DOHH2 (cell line): ENCODE data around the gene CATSPER3.
A peak's percentile ranks its signal among the peaks of the same experiment; 100 is the strongest.
"Not testable (repeated sequence)": the region's sequence is repeated elsewhere in the genome, so short reads cannot be mapped to it uniquely, and the experiment has no call there.

Source experiments
- H3F3A ChIP-seq: fragments of 200-600 bp; sonication (generic), shearing (Covaris generic); 2 replicates; pipeline ENCODE4 v1.6.0; 2016; ENCODE audit warnings: antibody characterized with exemption, mild to moderate bottlenecking; ENCODE audit not compliant: control insufficient read depth, insufficient read depth
- H3K27ac ChIP-seq: fragments of 200-600 bp; sonication (generic); 2 replicates; pipeline ENCODE4 v1.5.1; 2014; ENCODE audit warnings: low read depth, mild to moderate bottlenecking, low read length, moderate library complexity
- H3K27me3 ChIP-seq: fragments of 200-600 bp; sonication (generic); 2 replicates; pipeline ENCODE4 v1.6.1; 2014; ENCODE audit warnings: mild to moderate bottlenecking, low read length, mixed read lengths; ENCODE audit not compliant: control insufficient read depth
- H3K36me3 ChIP-seq: fragments of 200-600 bp; sonication (generic); 2 replicates; pipeline ENCODE4 v1.6.1; 2014; ENCODE audit warnings: mild to moderate bottlenecking, low read length, moderate library complexity, mixed read lengths; ENCODE audit not compliant: control insufficient read depth
- H3K4me1 ChIP-seq: fragments of 200-600 bp; sonication (generic); 2 replicates; pipeline ENCODE4 v1.6.1; 2014; ENCODE audit warnings: mild to moderate bottlenecking, low read length, mixed read lengths; ENCODE audit not compliant: control insufficient read depth
- H3K4me2 ChIP-seq: fragments of 200-600 bp; sonication (generic); 2 replicates; pipeline ENCODE4 v1.6.0; 2014; ENCODE audit warnings: mild to moderate bottlenecking, low read length, moderate library complexity
- H3K4me3 ChIP-seq: fragments of 200-600 bp; sonication (generic); 2 replicates; pipeline ENCODE4 v1.5.1; 2014; ENCODE audit warnings: mild to moderate bottlenecking, low read length, mixed read lengths
- H3K79me2 ChIP-seq: fragments of 200-600 bp; sonication (generic); 2 replicates; pipeline ENCODE4 v1.6.1; 2014; ENCODE audit warnings: mild to moderate bottlenecking, low read length, mixed read lengths; ENCODE audit not compliant: control insufficient read depth
- H3K9me2 ChIP-seq: fragments of 200-600 bp; sonication (generic); replicated peaks from 2 replicates; pipeline ENCODE4 v1.6.1; 2014; ENCODE audit warnings: mild to moderate bottlenecking, low read length, mixed read lengths; ENCODE audit not compliant: control insufficient read depth
- H3K9me3 ChIP-seq: fragments of 200-600 bp; sonication (generic); 2 replicates; pipeline ENCODE4 v1.6.1; 2014; ENCODE audit warnings: antibody characterized with exemption, low read length, mixed read lengths; ENCODE audit not compliant: control insufficient read depth, insufficient read depth
- H4K20me1 ChIP-seq: fragments of 200-600 bp; sonication (generic); 2 replicates; pipeline ENCODE4 v1.6.0; 2014; ENCODE audit warnings: low read depth, mild to moderate bottlenecking, antibody characterized with exemption, low read length, moderate library complexity; ENCODE audit not compliant: control insufficient read depth, insufficient read depth
- CTCF ChIP-seq: fragments of 200-600 bp; sonication (generic); IDR thresholded peaks from one replicate; pipeline ENCODE4 v1.5.1; 2014; ENCODE audit warnings: antibody characterized with exemption, mild to moderate bottlenecking, low read depth, low read length; ENCODE audit not compliant: poor library complexity, severe bottlenecking
- EZH2phosphoT487 ChIP-seq: fragments of 200-600 bp; sonication (generic); IDR thresholded peaks from 2 replicates; pipeline ENCODE4 v1.6.1; 2017; ENCODE audit warnings: borderline replicate concordance, mild to moderate bottlenecking, antibody characterized with exemption, low read length, moderate library complexity, mixed read lengths

CATSPER3 gene

GRCh38 chr5:134994560-134995156 is 27.0 kb downstream of the CATSPER3 start:
- H3K4me1 ChIP-seq, result peaks cover 16% of the 10 kb centered on the region
- no peaks in the 10 kb centered on the region for H3F3A ChIP-seq
- peak overlapping the region; percentile 30 for H3K4me3 ChIP-seq
- no peaks in the 10 kb centered on the region for H3K9me2 ChIP-seq
- H3K27me3 ChIP-seq, result no peaks in the 10 kb centered on the region
- TF ChIP-seq CTCF (no peak), EZH2phosphoT487 (no peak)
- no peak overlapping the region for H3K27ac ChIP-seq
- H3K9me3 ChIP-seq, result peaks cover 5% of the 10 kb centered on the region; the same call in 1 of the 2 replicates
- no peaks in the 10 kb centered on the region for H4K20me1 ChIP-seq
- peak overlapping the region; percentile 48 for H3K4me2 ChIP-seq
- H3K36me3 ChIP-seq, result no peaks in the 10 kb centered on the region
- no peaks in the 10 kb centered on the region for H3K79me2 ChIP-seq

- Histone ChIP-seq H3K9me3 (peaks cover 5% of the 10 kb centered on the region; the same call in 1 of the 2 replicates), H3K79me2 (no peaks in the 10 kb centered on the region), H3K9me2 (no peaks in the 10 kb centered on the region), H4K20me1 (no peaks in the 10 kb centered on the region), H3K27me3 (no peaks in the 10 kb centered on the region), H3K4me2 (no peak overlapping the region), H3K36me3 (no peaks in the 10 kb centered on the region), H3K4me3 (no peak overlapping the region), H3K27ac (no peak overlapping the region), H3F3A (no peaks in the 10 kb centered on the region), H3K4me1 (peaks cover 16% of the 10 kb centered on the region)
- TF ChIP-seq CTCF (no peak), EZH2phosphoT487 (no peak)
Observed at GRCh38 chr5:134995850-134996402, 28.2 kb downstream of the CATSPER3 start.

GRCh38 chr5:134997015-134997414 is 29.3 kb downstream of the CATSPER3 start:
- TF ChIP-seq CTCF (no peak), EZH2phosphoT487 (no peak)

GRCh38 chr5:134998068-134998467 is 30.4 kb downstream of the CATSPER3 start:
- H3K36me3 ChIP-seq, result not testable (repeated sequence)
- peaks cover 16% of the 10 kb centered on the region for H3K4me1 ChIP-seq

More at GRCh38 chr5:134997015-134997414, 29.3 kb downstream of the CATSPER3 start:
- Histone ChIP-seq H4K20me1 (no peaks in the 10 kb centered on the region), H3K4me3 (no peak overlapping the region), H3K27ac (no peak overlapping the region), H3K36me3 (no peaks in the 10 kb centered on the region), H3K9me3 (no peaks in the 10 kb centered on the region), H3K9me2 (no peaks in the 10 kb centered on the region), H3K79me2 (no peaks in the 10 kb centered on the region), H3K4me2 (no peak overlapping the region), H3F3A (no peaks in the 10 kb centered on the region), H3K4me1 (peaks cover 16% of the 10 kb centered on the region), H3K27me3 (no peaks in the 10 kb centered on the region)

More at GRCh38 chr5:134998068-134998467, 30.4 kb downstream of the CATSPER3 start:
- H4K20me1 ChIP-seq, H3K4me2 ChIP-seq, H3F3A ChIP-seq, H3K9me3 ChIP-seq, H3K79me2 ChIP-seq, H3K27ac ChIP-seq, H3K4me3 ChIP-seq, H3K9me2 ChIP-seq, H3K27me3 ChIP-seq: not testable (repeated sequence)
